MCF 10A (cell line): Measurements from ENCODE around the gene TECPR1. TPM values are rescaled to one million over a fixed set of nuclear protein-coding genes. Genes with fewer than 3 reads are reported as not detected.

ENCODE experiments used
- BruUV-seq: library from RNA; stranded (reverse); fragments of 400-500 nt; replicated peaks from 2 replicates; lab custom pipeline; 2021; lab: Mats Ljungman, UMichigan
- CTCF ChIA-PET: fragments of 300-600 bp; sonication (Branson Sonifier 250); formaldehyde crosslinking; extraction: SDS; loops from one replicate; lab custom pipeline; 2021; ENCODE audit warnings: antibody characterized with exemption, inconsistent platforms; lab: Yijun Ruan, JAX
- POLR2A ChIA-PET: fragments of 300-600, 350-650 bp; sonication (Branson Sonifier 250); formaldehyde crosslinking; extraction: SDS; loops from one replicate; lab custom pipeline; 2020; ENCODE audit warnings: antibody characterized with exemption, inconsistent platforms; lab: Yijun Ruan, JAX
- DNase-seq: peaks from one replicate; pipeline ENCODE4 v3.0.0-alpha.2; 2018; ENCODE audit not compliant: unreplicated experiment
- H3K27ac Mint-ChIP-seq: one replicate; pipeline ENCODE4 v1.8.0; 2022; ENCODE audit warnings: mild to moderate bottlenecking, low read depth, mixed read lengths; ENCODE audit not compliant: unreplicated experiment
- H3K27me3 Mint-ChIP-seq: one replicate; pipeline ENCODE4 v1.8.0; 2022; ENCODE audit warnings: mixed read lengths; ENCODE audit not compliant: insufficient read depth, unreplicated experiment
- H3K36me3 Mint-ChIP-seq: one replicate; pipeline ENCODE4 v1.8.0; 2022; ENCODE audit warnings: mild to moderate bottlenecking, moderate library complexity, mixed read lengths; ENCODE audit not compliant: insufficient read depth, unreplicated experiment
- H3K4me1 Mint-ChIP-seq: one replicate; pipeline ENCODE4 v1.8.0; 2022; ENCODE audit warnings: mixed read lengths; ENCODE audit not compliant: insufficient read depth, unreplicated experiment
- H3K4me3 Mint-ChIP-seq: one replicate; pipeline ENCODE4 v1.8.0; 2022; ENCODE audit warnings: mild to moderate bottlenecking, moderate library complexity, mixed read lengths; ENCODE audit not compliant: unreplicated experiment
- H3K9me3 Mint-ChIP-seq: one replicate; pipeline ENCODE4 v1.8.0; 2022; ENCODE audit warnings: mixed read lengths; ENCODE audit not compliant: unreplicated experiment
- CTCF ChIP-seq: fragments of 200-600 bp; IDR thresholded peaks from one replicate; pipeline ENCODE4 v1.8.0; 2022; ENCODE audit warnings: antibody characterized with exemption, mild to moderate bottlenecking; ENCODE audit not compliant: unreplicated experiment
- intact Hi-C: fragments of 100-400 bp; cut with micrococcal nuclease; formaldehyde crosslinking; loops from 2 replicates; pipeline ENCODE4 v1.14.1; 2022
- total RNA-seq: library from RNA; stranded (reverse); gene quantifications from 2 replicates; pipeline ENCODE4 v1.2.3, GENCODE V29; 2022

The TECPR1 gene
- total RNA-seq, 1 experiment from 2014 or later, result 15.4 TPM

GRCh38 chr7:98206451-98207330 is 45.3 kb downstream of the TECPR1 start:
- peaks cover 31% of the 10 kb centered on the region for H3K36me3 Mint-ChIP-seq
- no TSS peak for BruUV-seq
- intact Hi-C loops, result no loop called here
- H3K4me1 Mint-ChIP-seq, result no peaks in the 10 kb centered on the region
- TF ChIP-seq CTCF, result no peak
- no peaks in the 10 kb centered on the region for H3K27me3 Mint-ChIP-seq
- ChIA-PET CTCF (interaction anchor here (0.7 to 1.0 kb wide), 2 partner anchors 100 to 226 kb away, joined by 3 to 4 read pairs; partner anchors contain the start of gene LMTK2), POLR2A (interaction anchor here (0.5 kb wide), 1 partner anchor 13 kb away, joined by 3 read pairs; no protein-coding TSS in a partner anchor)
- no peak overlapping the region for H3K27ac Mint-ChIP-seq
- DNase-seq, result no peak
- H3K4me3 Mint-ChIP-seq, result no peak overlapping the region
- H3K9me3 Mint-ChIP-seq, result no peaks in the 10 kb centered on the region

- Mint-ChIP-seq H3K4me3 (no peak overlapping the region), H3K27ac (no peak overlapping the region)
Measured at GRCh38 chr7:98205162-98205845, 46.7 kb downstream of the TECPR1 start.

GRCh38 chr7:98204670-98205069 is 47.4 kb downstream of the TECPR1 start:
- CTCF ChIA-PET, result no interaction called here
- H3K27ac Mint-ChIP-seq, result no peak overlapping the region
- intact Hi-C loops, result no loop called here

More at GRCh38 chr7:98205162-98205845, 46.7 kb downstream of the TECPR1 start:
- Mint-ChIP-seq H3K27me3 (no peaks in the 10 kb centered on the region), H3K4me1 (no peaks in the 10 kb centered on the region), H3K36me3 (peaks cover 31% of the 10 kb centered on the region), H3K9me3 (no peaks in the 10 kb centered on the region)
- ChIA-PET CTCF (interaction anchor here (0.5 kb wide), 1 partner anchor 10 kb away, joined by 3 read pairs; no protein-coding TSS in a partner anchor), POLR2A (no interaction called here)
- intact Hi-C loops, result no loop called here
- no peak for DNase-seq
- TF ChIP-seq CTCF, result no peak
- no TSS peak for BruUV-seq

More at GRCh38 chr7:98204670-98205069, 47.4 kb downstream of the TECPR1 start:
- H3K27me3 Mint-ChIP-seq, result no peaks in the 10 kb centered on the region
- no peak for TF ChIP-seq CTCF
- H3K9me3 Mint-ChIP-seq, result no peaks in the 10 kb centered on the region
- POLR2A ChIA-PET, result no interaction called here
- no peak for DNase-seq
- no peak overlapping the region for H3K4me3 Mint-ChIP-seq
- no peaks in the 10 kb centered on the region for H3K4me1 Mint-ChIP-seq
- no TSS peak for BruUV-seq
- peaks cover 31% of the 10 kb centered on the region for H3K36me3 Mint-ChIP-seq
